Stimulated activated CD4-positive, alpha-beta T cell treated with anti-CD3 and anti-CD28 coated beads, Interleukin-15, amount 100 ng/mL, for 48 hours (primary cell): Measurements from ENCODE around the gene PIGP.
"Not testable (repeated sequence)": the region's sequence is repeated elsewhere in the genome, so short reads cannot be mapped to it uniquely, and the experiment has no call there.

Source experiments
- DNase-seq, 2 donors: peaks; one replicate each; pipeline ENCODE4 v3.0.0-alpha.2; 2020; ENCODE audit warnings: low read depth in 2 of 2

Gene PIGP

GRCh38 chr21:37044643-37045042 lies 28.2 kb downstream of the PIGP start:
- DNase-seq, result no peak

DNA sequence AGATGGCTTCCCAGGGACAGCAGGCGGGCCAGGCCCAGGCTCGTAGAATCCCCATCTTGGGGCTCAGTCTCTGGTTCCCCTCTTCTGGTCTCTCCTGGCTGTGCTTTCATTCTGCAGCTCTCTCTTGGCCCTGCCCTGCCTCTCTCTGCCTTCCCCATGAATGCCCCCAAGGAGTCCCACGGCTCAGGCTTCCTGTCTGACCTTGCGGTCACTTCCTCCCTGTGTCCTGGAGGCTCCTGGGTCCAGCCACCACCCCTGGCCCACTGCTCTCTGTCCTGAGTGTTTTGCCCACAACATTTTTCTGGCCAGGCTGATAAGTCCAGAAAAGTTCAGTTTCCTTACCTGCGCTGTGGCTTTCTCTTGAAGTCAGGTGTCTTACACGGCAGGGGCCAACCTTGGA lies 29.1 kb downstream of the PIGP start:
- no peak for DNase-seq

DNA sequence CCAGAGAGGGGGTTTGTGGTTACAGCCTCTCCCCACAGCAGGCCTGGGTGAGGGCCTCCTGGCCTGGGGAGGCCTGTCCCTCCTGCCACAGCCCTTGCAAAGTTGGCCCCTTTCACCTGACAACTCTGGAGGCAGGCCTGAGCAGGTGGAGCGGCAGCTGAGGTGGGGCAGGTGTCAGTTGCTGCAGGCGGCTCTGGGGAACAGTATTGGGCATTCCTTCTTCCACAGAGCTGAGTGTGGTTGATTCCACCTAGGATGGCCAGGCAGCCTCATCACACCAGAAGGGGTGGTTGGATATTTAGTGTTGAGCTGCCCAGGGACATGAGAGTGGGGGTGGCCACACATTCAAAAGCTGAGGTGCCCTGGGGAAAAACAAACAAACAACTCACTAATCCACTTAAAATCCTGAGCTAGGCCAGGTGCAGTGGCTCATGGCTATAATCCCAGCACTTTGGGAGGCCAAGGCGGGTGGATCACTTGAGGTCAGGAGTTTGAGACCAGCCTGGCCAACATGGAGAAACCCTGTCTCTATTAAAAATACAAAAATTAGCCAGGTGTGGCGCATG lies 31.1 kb downstream of the PIGP start:
- DNase-seq, result no peak

- no peak for DNase-seq
These were observed 32.7 kb downstream of the PIGP start for GRCh38 chr21:37040212-37040611.

DNA sequence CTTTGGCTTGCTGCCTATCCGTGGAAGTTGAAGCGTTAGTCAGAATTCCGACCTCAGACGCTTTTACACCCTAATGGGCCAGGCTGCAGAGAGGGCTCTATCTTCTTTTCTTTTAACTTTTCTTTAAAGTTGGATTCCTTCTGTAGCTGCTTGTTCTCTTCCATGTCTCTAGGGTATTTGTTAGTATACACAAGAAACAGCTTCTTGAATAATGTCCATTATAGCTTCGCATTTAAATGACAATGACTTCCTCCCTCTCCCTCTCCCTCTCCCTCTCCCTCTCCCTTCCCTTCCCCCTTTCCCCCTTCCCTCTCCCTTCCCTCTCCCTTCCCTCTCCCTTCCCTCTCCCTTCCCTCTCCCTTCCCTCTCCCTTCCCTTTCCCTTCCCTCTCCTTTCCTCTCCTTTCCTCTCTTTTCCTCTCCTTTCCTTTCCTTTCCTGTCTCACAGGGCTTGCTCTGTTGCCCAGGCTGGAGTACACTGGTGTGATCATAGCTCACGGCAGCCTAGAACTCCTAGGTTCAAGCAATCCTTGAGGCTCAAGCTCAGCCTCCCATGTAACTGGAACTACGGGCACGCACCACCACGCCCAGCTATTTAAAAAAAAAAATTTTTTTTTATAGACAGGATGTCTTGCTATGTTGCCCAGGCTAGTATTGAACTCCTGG lies 33.3 kb downstream of the PIGP start:
- DNase-seq, result no peak

GRCh38 chr21:37036177-37036576 lies 36.7 kb downstream of the PIGP start:
- no peak for DNase-seq

GRCh38 chr21:37034394-37034793 lies 38.5 kb downstream of the PIGP start:
- not testable (repeated sequence) for DNase-seq

DNA sequence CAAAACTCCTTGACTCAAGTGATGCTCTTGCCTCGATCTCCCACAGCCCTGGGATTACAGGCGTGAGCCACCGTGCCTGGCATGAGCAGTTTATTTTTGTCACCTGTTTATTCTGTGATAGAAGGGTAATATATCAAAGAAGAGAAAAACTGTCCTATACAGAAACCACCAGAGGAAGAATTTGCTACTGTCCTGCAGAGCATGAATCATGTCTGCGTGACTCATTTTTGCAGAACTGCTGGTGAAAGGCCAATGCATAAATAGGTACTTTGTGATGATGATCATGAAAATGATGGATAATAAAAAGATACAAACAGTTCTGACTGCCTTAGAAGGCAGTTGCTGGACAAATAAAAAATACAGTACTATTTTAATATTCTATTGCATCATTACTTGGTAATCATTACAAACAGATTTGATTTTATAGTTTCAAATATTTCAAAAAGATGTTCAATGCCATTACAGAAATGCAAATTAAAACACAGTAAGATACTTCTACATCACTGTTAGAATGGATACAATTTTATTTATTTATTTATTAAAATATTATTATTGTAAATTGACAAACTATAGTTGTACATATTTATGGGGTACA lies 39.9 kb downstream of the PIGP start:
- no peak for DNase-seq

DNA sequence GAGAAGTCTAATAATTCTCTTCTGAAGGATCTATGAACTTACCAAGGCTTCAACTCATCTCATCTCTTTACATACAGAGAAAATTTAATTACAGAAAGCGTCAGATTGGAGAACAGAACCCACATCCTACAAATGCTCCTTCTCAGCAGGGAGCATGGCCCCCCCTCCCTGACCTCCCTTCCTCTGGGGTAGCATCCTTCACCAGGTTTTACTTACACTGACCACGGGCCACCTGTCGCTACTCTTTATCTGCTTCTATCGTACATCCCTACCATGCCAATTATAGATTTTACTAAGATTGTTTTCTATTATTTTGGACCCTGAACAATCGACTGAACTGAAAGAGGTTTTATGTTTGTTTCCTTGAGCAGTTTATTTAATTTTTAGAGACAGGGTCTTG lies 40.6 kb downstream of the PIGP start:
- no peak for DNase-seq

DNA sequence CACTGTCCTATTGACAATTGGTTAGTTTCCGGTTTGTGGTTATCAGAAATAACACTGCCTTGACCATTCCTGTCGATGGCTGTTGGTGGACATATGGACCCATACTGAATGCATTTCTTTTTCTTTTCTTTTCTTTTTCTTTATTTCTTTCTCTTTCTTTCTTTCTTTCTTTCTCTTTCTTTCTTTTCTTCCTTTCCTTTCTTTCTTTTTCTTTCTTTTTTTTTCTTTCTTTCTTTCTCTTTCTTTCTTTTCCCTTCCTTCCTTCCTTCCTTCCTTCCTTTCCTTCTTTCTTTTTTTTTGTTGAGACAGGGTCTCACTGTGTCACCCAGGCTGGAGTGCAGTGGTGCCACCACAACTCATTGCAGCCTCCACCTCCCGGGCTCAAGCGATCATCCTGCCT lies 42.0 kb downstream of the PIGP start:
- no peak for DNase-seq

DNA sequence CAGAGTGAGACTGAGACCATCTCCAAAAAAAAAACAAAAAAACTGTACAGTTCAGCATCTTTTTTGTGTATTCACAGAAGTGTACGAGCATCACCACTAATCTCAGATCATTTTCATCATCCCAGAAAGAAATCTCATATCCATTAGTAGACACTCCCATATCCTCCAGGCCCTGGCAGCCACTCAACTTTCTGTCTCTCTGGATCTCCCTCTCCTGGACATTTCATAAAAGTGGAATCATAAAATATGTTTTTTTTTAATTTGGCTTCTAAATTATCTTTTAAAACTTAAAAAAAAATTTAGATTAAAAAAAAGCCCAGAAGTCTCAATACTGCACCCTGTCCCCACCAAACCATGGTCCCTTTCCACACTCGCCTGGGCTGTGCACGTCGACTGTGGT lies 44.3 kb downstream of the PIGP start:
- DNase-seq, result no peak

- no peak for DNase-seq
These were observed 46.4 kb downstream of the PIGP start for GRCh38 chr21:37026499-37026898.

DNA sequence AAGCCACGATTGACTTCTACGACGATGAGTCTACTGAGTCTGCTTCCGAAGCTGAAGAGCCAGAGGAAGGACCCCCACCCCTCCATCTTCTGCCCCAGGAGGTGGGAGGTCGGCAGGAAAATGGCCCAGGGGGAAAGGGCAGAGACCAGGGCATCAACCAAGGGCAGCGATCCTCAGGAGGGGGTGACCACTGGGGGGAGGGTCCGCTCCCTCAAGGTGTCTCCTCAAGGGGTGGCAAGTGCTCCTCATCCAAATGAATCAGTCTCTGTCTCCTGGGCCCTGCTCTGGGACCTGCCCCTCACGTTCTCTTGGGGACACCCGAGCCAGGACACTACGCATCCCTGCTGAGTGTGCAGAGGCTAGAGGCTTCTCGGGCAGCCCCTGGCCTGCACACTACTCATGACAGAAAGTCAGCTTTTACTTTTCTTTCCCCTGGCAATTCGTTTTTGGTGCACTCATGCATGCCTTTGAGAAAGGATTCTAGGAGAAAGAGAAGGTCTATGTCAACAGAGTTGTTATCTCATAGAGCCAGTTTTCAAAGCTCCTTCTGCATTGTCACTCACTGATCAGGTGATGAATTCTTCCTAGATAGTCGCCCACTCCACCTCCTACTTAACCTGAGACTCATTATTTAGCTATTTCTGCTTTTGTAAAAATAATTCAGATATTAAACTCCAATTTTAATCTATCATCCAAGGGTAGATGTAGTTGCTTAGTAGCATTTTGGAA lies 54.8 kb downstream of the PIGP start:
- no peak for DNase-seq
